ENCODE measurements around the gene ECPAS.
"Not testable (repeated sequence)": the region's sequence is repeated elsewhere in the genome, so short reads cannot be mapped to it uniquely, and the experiment has no call there.

Gene ECPAS

DNA sequence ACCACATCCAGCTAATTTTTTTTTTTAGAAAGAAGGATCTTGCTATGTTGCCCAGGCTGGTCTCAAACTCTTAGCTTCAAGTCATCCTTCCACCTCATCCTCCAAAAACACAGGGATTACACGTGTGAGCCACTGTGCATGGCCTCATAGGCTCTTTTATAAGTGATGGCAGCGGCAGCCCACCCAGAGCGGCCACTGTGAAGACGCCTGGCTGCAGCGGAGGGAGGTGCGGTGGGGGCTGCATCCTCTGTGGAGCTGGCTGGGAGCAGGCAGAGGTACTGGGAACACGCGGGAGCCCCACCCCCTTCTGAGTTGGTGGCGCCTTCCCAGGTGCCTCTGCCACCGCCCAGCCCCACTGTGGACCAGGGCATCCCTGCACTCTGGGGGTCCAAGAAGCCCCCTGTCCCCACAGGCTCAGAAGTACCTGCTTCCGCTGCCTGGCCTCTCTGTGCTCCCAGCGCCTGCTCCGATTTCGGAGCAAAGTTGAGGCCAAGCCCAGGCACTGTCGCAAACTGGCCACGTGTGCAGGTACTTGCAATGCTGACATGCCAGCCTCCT is 16.9 kb upstream of the ECPAS start:
- ChIA-PET POLR2A (ENCODE audit: low non-redundant PET) (interaction anchor here (0.5 kb wide), 1 partner anchor 61 kb away, joined by 5 read pairs; no protein-coding TSS in a partner anchor), CTCF (no interaction called here)
- TF ChIP-seq, protein P1, sequence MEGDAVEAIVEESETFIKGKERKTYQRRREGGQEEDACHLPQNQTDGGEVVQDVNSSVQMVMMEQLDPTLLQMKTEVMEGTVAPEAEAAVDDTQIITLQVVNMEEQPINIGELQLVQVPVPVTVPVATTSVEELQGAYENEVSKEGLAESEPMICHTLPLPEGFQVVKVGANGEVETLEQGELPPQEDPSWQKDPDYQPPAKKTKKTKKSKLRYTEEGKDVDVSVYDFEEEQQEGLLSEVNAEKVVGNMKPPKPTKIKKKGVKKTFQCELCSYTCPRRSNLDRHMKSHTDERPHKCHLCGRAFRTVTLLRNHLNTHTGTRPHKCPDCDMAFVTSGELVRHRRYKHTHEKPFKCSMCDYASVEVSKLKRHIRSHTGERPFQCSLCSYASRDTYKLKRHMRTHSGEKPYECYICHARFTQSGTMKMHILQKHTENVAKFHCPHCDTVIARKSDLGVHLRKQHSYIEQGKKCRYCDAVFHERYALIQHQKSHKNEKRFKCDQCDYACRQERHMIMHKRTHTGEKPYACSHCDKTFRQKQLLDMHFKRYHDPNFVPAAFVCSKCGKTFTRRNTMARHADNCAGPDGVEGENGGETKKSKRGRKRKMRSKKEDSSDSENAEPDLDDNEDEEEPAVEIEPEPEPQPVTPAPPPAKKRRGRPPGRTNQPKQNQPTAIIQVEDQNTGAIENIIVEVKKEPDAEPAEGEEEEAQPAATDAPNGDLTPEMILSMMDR (conservative IDR thresholded peaks at IDR 0.05; ENCODE audit: low read depth): no peak
- DNase-seq (ENCODE audit: low spot score): no peak
- H3K27ac ChIP-seq: no peak overlapping the region

DNA sequence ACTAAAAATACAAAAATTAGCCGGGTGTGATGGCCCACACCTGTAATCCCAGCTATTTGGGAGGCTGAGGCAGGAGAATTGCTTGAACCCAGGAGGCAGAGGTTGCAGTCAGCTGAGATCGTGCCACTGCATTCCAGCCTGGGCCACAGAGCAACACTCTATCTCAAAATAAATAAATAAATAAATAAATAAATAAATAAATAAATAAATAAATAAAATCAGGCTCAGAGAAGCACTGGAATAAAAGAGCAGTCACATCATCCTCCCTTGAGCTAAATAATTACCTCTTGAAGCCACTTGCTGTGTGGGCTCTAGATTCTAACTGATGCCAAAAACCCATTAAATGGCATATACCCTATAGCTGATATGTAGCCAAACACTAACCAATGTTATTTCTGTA is 13.0 kb upstream of the ECPAS start:
- DNase-seq (ENCODE audit: low spot score); H3K27ac ChIP-seq; POLR2A ChIA-PET (ENCODE audit: low non-redundant PET); CTCF ChIA-PET: not testable (repeated sequence)

DNA sequence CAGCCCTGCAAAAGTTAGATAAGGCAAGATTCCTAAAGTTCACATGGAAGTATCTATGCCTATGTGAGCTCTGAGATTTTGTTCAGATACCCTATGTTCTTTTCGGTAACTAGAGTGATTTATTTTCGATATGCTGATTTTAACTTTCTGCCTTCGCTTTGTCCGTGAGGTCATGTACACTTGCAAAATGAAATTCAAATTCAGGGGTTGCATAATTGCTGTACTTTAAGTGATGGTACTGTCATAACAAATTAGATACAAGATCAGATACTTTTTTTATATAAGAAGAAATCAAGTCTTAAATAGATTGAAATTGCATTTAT is 350 bp upstream of the ECPAS start:
- POLR2A ChIA-PET (ENCODE audit: low non-redundant PET): no interaction called here
- DNase-seq (ENCODE audit: low spot score): no peak
- TF ChIP-seq, protein P1 (conservative IDR thresholded peaks at IDR 0.05; ENCODE audit: low read depth): no peak
- H3K27ac ChIP-seq: peak overlapping the region; percentile 99
- CTCF ChIA-PET: no interaction called here

DNA sequence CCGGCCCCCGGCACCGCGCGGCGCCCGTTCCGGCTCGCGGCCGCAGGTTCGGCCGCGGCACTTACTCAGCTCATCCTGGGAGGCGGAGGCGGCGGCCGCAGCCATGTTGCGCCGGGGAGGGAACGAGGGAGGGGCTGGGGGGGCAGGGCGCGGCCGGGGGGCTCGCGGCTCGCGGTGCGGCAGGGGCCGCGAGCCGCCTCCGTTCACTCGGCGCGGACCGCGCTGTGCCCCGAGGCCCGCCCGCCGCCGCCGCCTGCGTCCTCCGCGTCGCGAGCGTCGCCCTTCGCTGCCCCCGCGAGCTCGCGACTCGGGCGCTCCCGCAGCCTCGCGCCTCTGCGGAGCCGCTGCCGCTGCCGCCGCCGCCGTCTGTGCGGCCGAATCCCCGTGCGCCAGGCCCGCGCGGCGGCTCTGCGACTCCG is 735 bp downstream of the ECPAS start:
- peak overlapping the region; percentile 99 for H3K27ac ChIP-seq
- peak; percentile 78 for DNase-seq (ENCODE audit: low spot score)
- TF ChIP-seq, protein P1 (conservative IDR thresholded peaks at IDR 0.05; ENCODE audit: low read depth): no peak
- CTCF ChIA-PET: interaction anchor here (0.5 to 0.7 kb wide), 2 partner anchors 34 to 79 kb away, joined by 3 read pairs; no protein-coding TSS in a partner anchor
- POLR2A ChIA-PET (ENCODE audit: low non-redundant PET): interaction anchor here (0.5 kb wide), 1 partner anchor 1227 kb away, joined by 3 read pairs; the partner anchor contains the start of gene TXN

DNA sequence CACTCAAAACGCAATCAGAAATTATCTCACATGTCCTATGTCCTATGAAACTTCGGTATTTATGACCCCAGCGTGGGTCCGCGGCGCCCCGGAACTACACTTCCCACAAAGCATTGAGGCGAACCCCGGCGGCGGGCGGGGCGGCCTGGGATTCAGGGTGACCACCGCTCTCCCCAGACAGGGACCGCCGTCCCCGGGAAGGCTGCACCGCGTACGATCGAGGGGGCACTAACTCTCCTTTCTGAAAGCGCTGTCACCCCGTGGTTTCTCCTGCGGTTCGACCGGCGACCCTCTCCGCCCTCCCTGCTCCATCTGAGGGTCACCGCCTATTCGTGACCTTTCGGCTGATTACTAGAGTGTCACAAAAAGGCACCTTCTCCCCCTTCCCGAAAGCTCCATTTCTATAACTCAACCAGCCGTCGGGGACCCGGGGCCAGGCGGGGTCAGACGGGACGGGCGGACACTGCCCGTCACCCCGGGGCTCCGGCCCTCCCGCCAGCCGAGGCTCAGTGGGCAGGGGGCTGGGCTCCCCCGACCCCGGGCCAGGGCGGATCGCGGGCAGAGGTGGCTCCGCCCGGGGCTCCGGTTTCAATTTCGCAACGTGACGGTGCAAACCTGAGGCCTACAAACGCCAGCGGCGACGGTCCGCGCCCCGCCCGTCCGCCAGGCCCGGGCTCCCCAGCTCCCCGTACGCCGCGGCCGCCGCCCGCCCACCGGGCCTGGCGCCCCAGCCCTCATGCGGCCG is 1.3 kb downstream of the ECPAS start:
- H3K27ac ChIP-seq: peak overlapping the region; percentile 99
- TF ChIP-seq, protein P1 (conservative IDR thresholded peaks at IDR 0.05; ENCODE audit: low read depth): no peak
- ChIA-PET POLR2A (ENCODE audit: low non-redundant PET) (interaction anchor here (0.5 kb wide), 1 partner anchor 1226 kb away, joined by 3 read pairs; the partner anchor contains the start of gene TXN), CTCF (interaction anchor here (0.5 kb wide), 1 partner anchor 79 kb away, joined by 3 read pairs; no protein-coding TSS in a partner anchor)
- DNase-seq (ENCODE audit: low spot score): peak; percentile 90

DNA sequence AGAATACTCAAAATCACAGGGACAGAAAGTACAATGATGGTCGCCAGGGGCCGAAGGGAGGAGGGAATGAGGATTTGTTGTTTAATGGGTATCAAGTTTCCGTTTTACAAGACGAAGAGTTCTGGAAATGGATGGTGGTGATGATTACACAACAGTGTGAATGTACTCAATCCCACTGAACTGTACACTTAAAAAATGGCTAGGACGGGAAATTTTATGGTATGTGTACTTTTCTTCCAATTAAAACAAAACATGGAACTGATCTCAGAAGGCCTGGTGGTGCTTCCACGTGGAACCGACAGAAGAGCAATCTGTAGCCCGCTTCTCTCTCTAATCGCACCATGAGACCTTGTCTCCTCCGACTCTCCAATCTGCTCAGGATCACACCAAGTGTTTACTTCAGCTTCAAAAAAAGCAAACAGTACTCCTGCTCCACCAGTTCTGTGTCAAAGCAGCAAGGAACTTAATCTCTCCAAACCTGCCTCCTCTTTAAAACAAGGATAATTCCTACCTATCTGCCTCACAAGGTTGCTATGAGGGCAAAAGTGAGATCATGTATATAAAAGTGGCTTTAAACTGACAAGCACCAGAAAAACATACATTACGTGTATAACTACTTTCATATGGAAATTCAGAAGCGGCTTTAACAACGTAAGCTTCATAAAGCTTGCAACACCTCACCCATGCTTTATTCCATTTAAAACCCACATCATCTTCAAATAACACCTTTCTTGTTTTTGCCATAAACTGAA is 2.1 kb downstream of the ECPAS start:
- peak; percentile 35 for DNase-seq (ENCODE audit: low spot score)
- CTCF ChIA-PET: interaction anchor here (0.7 kb wide), 1 partner anchor 55 kb away, joined by 4 read pairs; no protein-coding TSS in a partner anchor
- H3K27ac ChIP-seq: peak overlapping the region; percentile 99
- POLR2A ChIA-PET (ENCODE audit: low non-redundant PET): no interaction called here
- TF ChIP-seq, protein P1 (conservative IDR thresholded peaks at IDR 0.05; ENCODE audit: low read depth): no peak

Data from RWPE1 (cell line).